Activated naive CD8-positive, alpha-beta T cell (primary cell): ENCODE data around the gene EIF3F.

Experiments
- H3K27ac Mint-ChIP-seq: one replicate; pipeline ENCODE4 v1.8.0; 2021; ENCODE audit warnings: mixed read lengths
- H3K27me3 Mint-ChIP-seq: one replicate; pipeline ENCODE4 v1.8.0; 2021; ENCODE audit warnings: mixed read lengths
- H3K36me3 Mint-ChIP-seq: one replicate; pipeline ENCODE4 v1.8.0; 2021; ENCODE audit warnings: mixed read lengths
- H3K4me1 Mint-ChIP-seq: one replicate; pipeline ENCODE4 v1.8.0; 2021; ENCODE audit warnings: low read depth, mixed read lengths
- H3K4me3 Mint-ChIP-seq: one replicate; pipeline ENCODE4 v1.8.0; 2021; ENCODE audit warnings: mild to moderate bottlenecking, mixed read lengths
- H3K9me3 Mint-ChIP-seq: one replicate; pipeline ENCODE4 v1.8.0; 2021; ENCODE audit warnings: low read depth, mixed read lengths

Gene EIF3F

GRCh38 chr11:7986768-7987559 is at the start of gene EIF3F:
Gene EIF3F (plus strand): TSS chr11:7987337. CDS start chr11:7987353, 16 bp downstream.
- peaks cover 46% of the 10 kb centered on the region for H3K4me1 Mint-ChIP-seq
- no peaks in the 10 kb centered on the region for H3K9me3 Mint-ChIP-seq
- peaks cover 4% of the 10 kb centered on the region for H3K36me3 Mint-ChIP-seq
- peak within 1 kb of the TSS; percentile 98 for H3K4me3 Mint-ChIP-seq
- H3K27me3 Mint-ChIP-seq = no peaks in the 10 kb centered on the region
- H3K27ac Mint-ChIP-seq = peak within 1 kb of the TSS; percentile 98

GRCh38 chr11:7941146-7941545 is 46.0 kb upstream of the EIF3F start:
- H3K9me3 Mint-ChIP-seq = peaks cover 24% of the 10 kb centered on the region
- H3K4me1 Mint-ChIP-seq = no peaks in the 10 kb centered on the region
- H3K36me3 Mint-ChIP-seq = no peaks in the 10 kb centered on the region
- no peak overlapping the region for H3K4me3 Mint-ChIP-seq
- H3K27ac Mint-ChIP-seq = no peak overlapping the region
- H3K27me3 Mint-ChIP-seq = peaks cover 7% of the 10 kb centered on the region

GRCh38 chr11:7941608-7942007 is 45.5 kb upstream of the EIF3F start, which contains the start of gene OR10A3:
Gene OR10A3 (minus strand): TSS chr11:7941708. CDS start chr11:7939520, 2,188 bp downstream.
- H3K9me3 Mint-ChIP-seq = peaks cover 24% of the 10 kb centered on the region
- no peak within 1 kb of the TSS for H3K4me3 Mint-ChIP-seq
- no peaks in the 10 kb centered on the region for H3K36me3 Mint-ChIP-seq
- no peaks in the 10 kb centered on the region for H3K4me1 Mint-ChIP-seq
- H3K27ac Mint-ChIP-seq = no peak within 1 kb of the TSS
- peaks cover 4% of the 10 kb centered on the region for H3K27me3 Mint-ChIP-seq

GRCh38 chr11:7944123-7944522 is 43.0 kb upstream of the EIF3F start:
- Mint-ChIP-seq H3K4me3 (no peak overlapping the region), H3K27me3 (peaks cover 7% of the 10 kb centered on the region), H3K9me3 (peaks cover 24% of the 10 kb centered on the region), H3K27ac (no peak overlapping the region), H3K4me1 (no peaks in the 10 kb centered on the region), H3K36me3 (no peaks in the 10 kb centered on the region)

- Mint-ChIP-seq H3K27ac (no peak overlapping the region), H3K36me3 (no peaks in the 10 kb centered on the region), H3K4me1 (no peaks in the 10 kb centered on the region), H3K27me3 (peaks cover 7% of the 10 kb centered on the region), H3K4me3 (no peak overlapping the region), H3K9me3 (no peaks in the 10 kb centered on the region)
Observed at GRCh38 chr11:7949934-7950333, 37.2 kb upstream of the EIF3F start.

- no peaks in the 10 kb centered on the region for H3K36me3 Mint-ChIP-seq
- H3K4me3 Mint-ChIP-seq = no peak overlapping the region
- H3K4me1 Mint-ChIP-seq = no peaks in the 10 kb centered on the region
- no peaks in the 10 kb centered on the region for H3K9me3 Mint-ChIP-seq
- peaks cover 5% of the 10 kb centered on the region for H3K27me3 Mint-ChIP-seq
- no peak overlapping the region for H3K27ac Mint-ChIP-seq
Observed at GRCh38 chr11:7955191-7955590, 31.9 kb upstream of the EIF3F start.

- Mint-ChIP-seq H3K27me3 (peaks cover 5% of the 10 kb centered on the region), H3K4me1 (no peaks in the 10 kb centered on the region)
Observed at GRCh38 chr11:7964261-7964660, 22.9 kb upstream of the EIF3F start.

GRCh38 chr11:7964873-7965272 is 22.3 kb upstream of the EIF3F start:
- Mint-ChIP-seq H3K9me3 (no peaks in the 10 kb centered on the region), H3K4me3 (no peak overlapping the region), H3K27me3 (peaks cover 5% of the 10 kb centered on the region), H3K4me1 (no peaks in the 10 kb centered on the region), H3K27ac (no peak overlapping the region), H3K36me3 (no peaks in the 10 kb centered on the region)

More at GRCh38 chr11:7964261-7964660, 22.9 kb upstream of the EIF3F start:
- H3K9me3 Mint-ChIP-seq = no peaks in the 10 kb centered on the region
- no peak overlapping the region for H3K4me3 Mint-ChIP-seq
- H3K36me3 Mint-ChIP-seq = no peaks in the 10 kb centered on the region
- H3K27ac Mint-ChIP-seq = no peak overlapping the region

GRCh38 chr11:7965386-7965785 is 21.8 kb upstream of the EIF3F start, which contains the start of gene NLRP10:
Gene NLRP10 (minus strand): TSS chr11:7965447. CDS start chr11:7963495, 1,952 bp downstream.
- no peaks in the 10 kb centered on the region for H3K9me3 Mint-ChIP-seq
- H3K4me3 Mint-ChIP-seq = no peak within 1 kb of the TSS
- H3K4me1 Mint-ChIP-seq = no peaks in the 10 kb centered on the region
- H3K36me3 Mint-ChIP-seq = no peaks in the 10 kb centered on the region
- H3K27ac Mint-ChIP-seq = no peak within 1 kb of the TSS
- peaks cover 5% of the 10 kb centered on the region for H3K27me3 Mint-ChIP-seq

GRCh38 chr11:7967097-7967496 is 20.0 kb upstream of the EIF3F start:
- Mint-ChIP-seq H3K27me3 (no peaks in the 10 kb centered on the region), H3K36me3 (no peaks in the 10 kb centered on the region), H3K9me3 (no peaks in the 10 kb centered on the region), H3K4me3 (no peak overlapping the region), H3K27ac (no peak overlapping the region), H3K4me1 (no peaks in the 10 kb centered on the region)

GRCh38 chr11:7967826-7968225 is 19.3 kb upstream of the EIF3F start:
- no peak overlapping the region for H3K27ac Mint-ChIP-seq
- H3K36me3 Mint-ChIP-seq = no peaks in the 10 kb centered on the region
- no peak overlapping the region for H3K4me3 Mint-ChIP-seq

GRCh38 chr11:7968686-7969085 is 18.5 kb upstream of the EIF3F start:
- Mint-ChIP-seq H3K4me1 (no peaks in the 10 kb centered on the region), H3K27ac (no peak overlapping the region), H3K36me3 (no peaks in the 10 kb centered on the region), H3K9me3 (no peaks in the 10 kb centered on the region), H3K27me3 (no peaks in the 10 kb centered on the region), H3K4me3 (no peak overlapping the region)

More at GRCh38 chr11:7967826-7968225, 19.3 kb upstream of the EIF3F start:
- Mint-ChIP-seq H3K4me1 (no peaks in the 10 kb centered on the region), H3K9me3 (no peaks in the 10 kb centered on the region), H3K27me3 (no peaks in the 10 kb centered on the region)

- Mint-ChIP-seq H3K27ac (no peak overlapping the region), H3K4me3 (no peak overlapping the region), H3K9me3 (no peaks in the 10 kb centered on the region), H3K36me3 (no peaks in the 10 kb centered on the region), H3K27me3 (no peaks in the 10 kb centered on the region), H3K4me1 (no peaks in the 10 kb centered on the region)
Observed at GRCh38 chr11:7969756-7970646, 17.1 kb upstream of the EIF3F start.

GRCh38 chr11:7971846-7972245 is 15.3 kb upstream of the EIF3F start:
- H3K27me3 Mint-ChIP-seq = no peaks in the 10 kb centered on the region
- H3K4me1 Mint-ChIP-seq = no peaks in the 10 kb centered on the region
- H3K4me3 Mint-ChIP-seq = no peak overlapping the region
- no peak overlapping the region for H3K27ac Mint-ChIP-seq
- no peaks in the 10 kb centered on the region for H3K36me3 Mint-ChIP-seq
- no peaks in the 10 kb centered on the region for H3K9me3 Mint-ChIP-seq

GRCh38 chr11:7973011-7973410 is 14.1 kb upstream of the EIF3F start:
- Mint-ChIP-seq H3K4me1 (no peaks in the 10 kb centered on the region), H3K4me3 (no peak overlapping the region), H3K36me3 (no peaks in the 10 kb centered on the region), H3K9me3 (no peaks in the 10 kb centered on the region), H3K27me3 (no peaks in the 10 kb centered on the region), H3K27ac (no peak overlapping the region)
